WTC11 (cell line): ENCODE measurements around the gene GPR152. TPM values are rescaled to one million over a fixed set of nuclear protein-coding genes. Genes with fewer than 3 reads are reported as not detected.

Experiments
- ARID4B ChIP-seq: sonication (generic); formaldehyde crosslinking; IDR thresholded peaks from 2 replicates; pipeline ENCODE4 v1.8.0; 2023; ENCODE audit warnings: missing genetic modification reagents, mild to moderate bottlenecking, borderline replicate concordance
- ATF3 ChIP-seq: sonication (generic); formaldehyde crosslinking; conservative IDR thresholded peaks from 2 replicates; pipeline ENCODE4 v1.8.1; 2022; ENCODE audit warnings: mild to moderate bottlenecking, missing genetic modification reagents
- CBFB ChIP-seq: sonication (generic); formaldehyde crosslinking; IDR thresholded peaks from 2 replicates; pipeline ENCODE4 v1.8.1; 2022; ENCODE audit warnings: mild to moderate bottlenecking, low read depth, missing genetic modification reagents
- CREB1 ChIP-seq: sonication (generic); formaldehyde crosslinking; IDR thresholded peaks from 2 replicates; pipeline ENCODE4 v1.8.0; 2023; ENCODE audit warnings: mild to moderate bottlenecking, missing genetic modification reagents
- HMGA2 ChIP-seq: fragments of 250-450 bp; sonication (Bioruptor Pico); IDR thresholded peaks from 2 replicates; pipeline ENCODE4 v1.4.0; 2021; ENCODE audit warnings: mild to moderate bottlenecking, moderate library complexity
- IRF1 ChIP-seq: sonication (generic); formaldehyde crosslinking; IDR thresholded peaks from 2 replicates; pipeline ENCODE4 v1.8.0; 2023; ENCODE audit warnings: missing genetic modification reagents
- MAX ChIP-seq: sonication (generic); formaldehyde crosslinking; IDR thresholded peaks from 2 replicates; pipeline ENCODE4 v1.8.0; 2022; ENCODE audit warnings: mild to moderate bottlenecking, missing genetic modification reagents
- NR1H2 ChIP-seq: sonication (generic); formaldehyde crosslinking; IDR thresholded peaks from 2 replicates; pipeline ENCODE4 v1.9.0; 2021; ENCODE audit warnings: mild to moderate bottlenecking, moderate library complexity, missing genetic modification reagents
- SMAD4 ChIP-seq: sonication (generic); formaldehyde crosslinking; IDR thresholded peaks from 2 replicates; pipeline ENCODE4 v1.8.0; 2022; ENCODE audit warnings: mild to moderate bottlenecking, missing genetic modification reagents
- TEAD4 ChIP-seq: sonication (generic); formaldehyde crosslinking; IDR thresholded peaks from 2 replicates; pipeline ENCODE4 v1.8.0; 2022; ENCODE audit warnings: mild to moderate bottlenecking, missing genetic modification reagents
- USF2 ChIP-seq: sonication (generic); formaldehyde crosslinking; IDR thresholded peaks from 2 replicates; pipeline ENCODE4 v1.8.1; 2023; ENCODE audit warnings: mild to moderate bottlenecking, missing genetic modification reagents, moderate library complexity
- ZBTB21 ChIP-seq: sonication (generic); formaldehyde crosslinking; IDR thresholded peaks from 2 replicates; pipeline ENCODE4 v1.8.1; 2023; ENCODE audit warnings: mild to moderate bottlenecking, missing genetic modification reagents, borderline replicate concordance
- ZBTB43 ChIP-seq: sonication (generic); formaldehyde crosslinking; IDR thresholded peaks from 2 replicates; pipeline ENCODE4 v1.8.1; 2023; ENCODE audit warnings: mild to moderate bottlenecking, missing genetic modification reagents
- ZNF121 ChIP-seq: sonication (generic); formaldehyde crosslinking; IDR thresholded peaks from 2 replicates; pipeline ENCODE4 v1.8.0; 2023; ENCODE audit warnings: missing genetic modification reagents
- ZNF219 ChIP-seq: sonication (generic); formaldehyde crosslinking; IDR thresholded peaks from 2 replicates; pipeline ENCODE4 v1.8.0; 2023; ENCODE audit warnings: missing genetic modification reagents, mild to moderate bottlenecking, borderline replicate concordance
- ZNF512 ChIP-seq: sonication (generic); formaldehyde crosslinking; IDR thresholded peaks from 2 replicates; pipeline ENCODE4 v1.8.1; 2022; ENCODE audit warnings: missing genetic modification reagents, borderline replicate concordance
- ZSCAN18 ChIP-seq: fragments of 250-450 bp; sonication (Bioruptor Pico); IDR thresholded peaks from 2 replicates; pipeline ENCODE4 v2.1.2; 2022; ENCODE audit warnings: mild to moderate bottlenecking, moderate library complexity
- total RNA-seq: library from RNA; stranded (reverse); gene quantifications from 3 replicates; pipeline ENCODE4 v1.2.3, GENCODE V29; 2021
- TF ChIP-seq, protein P1 (sequence below): sonication (generic); formaldehyde crosslinking; IDR thresholded peaks from 2 replicates; pipeline ENCODE4 v1.8.1; 2023; ENCODE audit warnings: mild to moderate bottlenecking, moderate library complexity, missing genetic modification reagents
- TF ChIP-seq, protein P2 (sequence below): sonication (generic); formaldehyde crosslinking; IDR thresholded peaks from 2 replicates; pipeline ENCODE4 v1.8.0; 2022; ENCODE audit warnings: mild to moderate bottlenecking, missing genetic modification reagents

Gene GPR152
- total RNA-seq, 1 experiment from 2014 or later: not detected

DNA sequence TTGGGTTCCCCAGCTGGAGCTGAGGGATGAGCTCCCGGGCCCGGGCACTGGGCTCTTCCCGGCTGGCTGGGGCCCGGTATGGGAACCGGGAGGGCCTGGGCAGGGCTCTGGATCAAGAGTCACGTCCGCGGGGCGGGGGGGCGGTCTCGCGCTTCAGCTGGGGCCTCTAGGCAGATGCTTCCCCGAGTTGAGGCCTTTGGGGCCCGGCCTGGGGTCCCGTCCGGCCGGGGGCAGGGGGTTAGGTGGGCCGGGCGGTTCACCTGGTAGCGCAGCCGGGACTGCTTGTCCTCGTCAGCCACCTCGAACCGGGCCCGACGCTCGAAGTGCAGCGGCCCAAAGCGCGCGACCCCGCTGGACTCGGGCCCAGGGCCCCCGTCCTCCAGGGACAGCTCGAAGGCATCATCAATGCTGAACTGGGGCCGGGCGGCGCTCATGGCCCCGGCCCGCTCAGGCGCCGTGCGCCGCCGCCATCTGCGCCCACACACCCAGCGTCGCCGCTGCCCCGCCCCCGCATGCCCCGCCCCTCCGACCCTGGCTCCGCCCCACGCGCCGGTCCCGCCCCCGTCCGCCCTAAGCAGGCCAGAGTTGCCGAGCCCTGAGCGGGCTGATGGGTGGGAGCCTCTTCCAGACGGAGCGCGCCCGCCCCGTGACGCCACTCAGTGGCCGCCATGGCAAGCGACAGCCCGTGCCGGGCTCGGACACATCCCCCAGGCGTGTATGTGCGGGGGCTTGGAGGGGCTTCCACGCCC is 16.4 kb upstream of the GPR152 start, which contains the start of gene TMEM134 (continued):
- 0 out of 2 replicates have a peak, but pooled peaks have one; percentile 14 for TF ChIP-seq ARID4B (CRISPR knock-in tag)
- TF ChIP-seq ZNF512: no peak
- TF ChIP-seq HMGA2 (CRISPR knock-in tag): no peak
- TF ChIP-seq ZNF121 (CRISPR knock-in tag): no peak
- TF ChIP-seq ZSCAN18 (CRISPR knock-in tag): no peak
- TF ChIP-seq ZNF219: no peak
- no peak for TF ChIP-seq ZBTB43 (CRISPR knock-in tag)
- no peak for TF ChIP-seq SMAD4 (CRISPR knock-in tag)
- 0 out of 2 replicates have a peak, but pooled peaks have one; percentile 14 for TF ChIP-seq MAX (CRISPR knock-in tag)
- no peak for TF ChIP-seq TEAD4
- no peak for TF ChIP-seq IRF1 (CRISPR knock-in tag)
- TF ChIP-seq ZBTB21 (CRISPR knock-in tag): no peak
- TF ChIP-seq ATF3 (CRISPR knock-in tag): no peak
- TF ChIP-seq, protein P1, sequence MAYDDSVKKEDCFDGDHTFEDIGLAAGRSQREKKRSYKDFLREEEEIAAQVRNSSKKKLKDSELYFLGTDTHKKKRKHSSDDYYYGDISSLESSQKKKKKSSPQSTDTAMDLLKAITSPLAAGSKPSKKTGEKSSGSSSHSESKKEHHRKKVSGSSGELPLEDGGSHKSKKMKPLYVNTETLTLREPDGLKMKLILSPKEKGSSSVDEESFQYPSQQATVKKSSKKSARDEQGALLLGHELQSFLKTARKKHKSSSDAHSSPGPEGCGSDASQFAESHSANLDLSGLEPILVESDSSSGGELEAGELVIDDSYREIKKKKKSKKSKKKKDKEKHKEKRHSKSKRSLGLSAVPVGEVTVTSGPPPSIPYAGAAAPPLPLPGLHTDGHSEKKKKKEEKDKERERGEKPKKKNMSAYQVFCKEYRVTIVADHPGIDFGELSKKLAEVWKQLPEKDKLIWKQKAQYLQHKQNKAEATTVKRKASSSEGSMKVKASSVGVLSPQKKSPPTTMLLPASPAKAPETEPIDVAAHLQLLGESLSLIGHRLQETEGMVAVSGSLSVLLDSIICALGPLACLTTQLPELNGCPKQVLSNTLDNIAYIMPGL (CRISPR knock-in tag): peak; percentile 33; the same call in 1 of the 2 replicates
- TF ChIP-seq USF2 (CRISPR knock-in tag): peak; percentile 44; the same call in 1 of the 2 replicates
- TF ChIP-seq, protein P2, sequence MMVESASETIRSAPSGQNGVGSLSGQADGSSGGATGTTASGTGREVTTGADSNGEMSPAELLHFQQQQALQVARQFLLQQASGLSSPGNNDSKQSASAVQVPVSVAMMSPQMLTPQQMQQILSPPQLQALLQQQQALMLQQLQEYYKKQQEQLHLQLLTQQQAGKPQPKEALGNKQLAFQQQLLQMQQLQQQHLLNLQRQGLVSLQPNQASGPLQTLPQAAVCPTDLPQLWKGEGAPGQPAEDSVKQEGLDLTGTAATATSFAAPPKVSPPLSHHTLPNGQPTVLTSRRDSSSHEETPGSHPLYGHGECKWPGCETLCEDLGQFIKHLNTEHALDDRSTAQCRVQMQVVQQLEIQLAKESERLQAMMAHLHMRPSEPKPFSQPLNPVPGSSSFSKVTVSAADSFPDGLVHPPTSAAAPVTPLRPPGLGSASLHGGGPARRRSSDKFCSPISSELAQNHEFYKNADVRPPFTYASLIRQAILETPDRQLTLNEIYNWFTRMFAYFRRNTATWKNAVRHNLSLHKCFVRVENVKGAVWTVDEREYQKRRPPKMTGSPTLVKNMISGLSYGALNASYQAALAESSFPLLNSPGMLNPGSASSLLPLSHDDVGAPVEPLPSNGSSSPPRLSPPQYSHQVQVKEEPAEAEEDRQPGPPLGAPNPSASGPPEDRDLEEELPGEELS (CRISPR knock-in tag): 0 out of 2 replicates have a peak, but pooled peaks have one; percentile 47
- TF ChIP-seq CBFB (CRISPR knock-in tag): no peak
- no peak for TF ChIP-seq NR1H2 (CRISPR knock-in tag)
- no peak for TF ChIP-seq CREB1 (CRISPR knock-in tag)
